GM18907 (cell line): ENCODE results near the gene ZDHHC18.

ENCODE experiments used
- ATAC-seq: cut with Tn5 transposase; IDR thresholded peaks from one replicate; pipeline ENCODE4 v1.9.1; 2021; ENCODE audit warnings: mild to moderate bottlenecking, moderate library complexity; ENCODE audit not compliant: unreplicated experiment

ZDHHC18 gene

GRCh38 chr1:26826261-26827105 is at the start of gene ZDHHC18:
Gene ZDHHC18 (plus strand): TSS chr1:26826688. CDS start chr1:26826805, 117 bp downstream.
- ATAC-seq, result peak; percentile 70

- ATAC-seq, result no peak
These were observed 47.3 kb upstream of the ZDHHC18 start for GRCh38 chr1:26779098-26779668.

- ATAC-seq, result no peak
These were observed 46.0 kb upstream of the ZDHHC18 start for GRCh38 chr1:26780344-26780957.

- no peak for ATAC-seq
These were observed 45.2 kb upstream of the ZDHHC18 start for GRCh38 chr1:26781206-26781825.

- ATAC-seq, result no peak
These were observed 43.8 kb upstream of the ZDHHC18 start for GRCh38 chr1:26782521-26783212.

- no peak for ATAC-seq
These were observed 42.9 kb upstream of the ZDHHC18 start for GRCh38 chr1:26783646-26784022.

GRCh38 chr1:26784023-26784871 is 42.2 kb upstream of the ZDHHC18 start:
- no peak for ATAC-seq

- ATAC-seq, result no peak
These were observed 41.6 kb upstream of the ZDHHC18 start for GRCh38 chr1:26784886-26785285.

GRCh38 chr1:26785611-26786436 is 40.7 kb upstream of the ZDHHC18 start:
- ATAC-seq, result no peak

GRCh38 chr1:26786437-26787380 is 39.8 kb upstream of the ZDHHC18 start:
- ATAC-seq, result no peak

- peak; percentile 50 for ATAC-seq
These were observed 39.1 kb upstream of the ZDHHC18 start for GRCh38 chr1:26787381-26787705.

- ATAC-seq, result peak; percentile 69
These were observed 38.6 kb upstream of the ZDHHC18 start, which contains the start of gene PIGV for GRCh38 chr1:26787706-26788514. Gene PIGV (plus strand): TSS chr1:26787950. CDS start chr1:26790816, 2,866 bp downstream.

- no peak for ATAC-seq
These were observed 38.0 kb upstream of the ZDHHC18 start for GRCh38 chr1:26788515-26788785.

- peak; percentile 33 for ATAC-seq
These were observed 37.5 kb upstream of the ZDHHC18 start for GRCh38 chr1:26788836-26789611.

- ATAC-seq, result no peak
These were observed 36.9 kb upstream of the ZDHHC18 start for GRCh38 chr1:26789612-26789865.

- ATAC-seq, result no peak
These were observed 36.6 kb upstream of the ZDHHC18 start for GRCh38 chr1:26789931-26790330.

- ATAC-seq, result no peak
These were observed 35.9 kb upstream of the ZDHHC18 start for GRCh38 chr1:26790551-26790953.
